Gastrocnemius medialis (tissue), 4 donors: ENCODE data around the gene GJA9.

Experiments
- POLR2A ChIP-seq, 2 donors: fragments of 450-650 bp; IDR thresholded peaks; one replicate each; pipeline ENCODE4 v1.6.1; 2017; ENCODE audit warnings: antibody characterized with exemption in 2 of 2, mild to moderate bottlenecking in 2 of 2, moderate library complexity in 2 of 2
- TF ChIP-seq, protein P1 (sequence below), 5 experiments: fragments of 450-650 bp in 3 of 5; fragments of 200-600 bp in 2 of 5; sonication (generic) in 2 of 5; IDR thresholded peaks in 4 of 5; conservative IDR thresholded peaks in 1 of 5; 1 replicate in 4 of 5; 2 replicates in 1 of 5; pipeline ENCODE4 v1.5.1; 2016 to 2019; ENCODE audit warnings: antibody characterized with exemption in 5 of 5, mild to moderate bottlenecking in 3 of 5, moderate library complexity in 3 of 5

DNA sequence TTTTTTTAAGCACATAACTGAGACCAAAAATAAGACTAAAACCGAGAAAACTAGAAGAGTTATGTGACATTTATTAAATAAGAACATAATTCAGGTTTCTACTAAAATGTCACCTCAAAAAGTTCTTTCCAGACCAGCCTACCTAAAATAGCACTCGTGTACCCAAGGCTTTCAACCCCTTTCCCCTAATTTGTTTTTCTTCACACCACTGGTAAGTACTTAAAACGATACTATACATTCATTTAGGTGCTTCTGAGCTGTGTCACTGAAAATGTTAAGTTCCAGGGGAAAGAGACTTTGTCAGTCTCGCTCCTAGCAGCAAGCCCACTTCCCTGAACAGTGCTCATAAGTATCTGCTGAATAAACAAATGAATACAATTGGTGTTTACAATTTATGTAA lies 28.6 kb downstream of the GJA9 start:
- TF ChIP-seq, protein P1, sequence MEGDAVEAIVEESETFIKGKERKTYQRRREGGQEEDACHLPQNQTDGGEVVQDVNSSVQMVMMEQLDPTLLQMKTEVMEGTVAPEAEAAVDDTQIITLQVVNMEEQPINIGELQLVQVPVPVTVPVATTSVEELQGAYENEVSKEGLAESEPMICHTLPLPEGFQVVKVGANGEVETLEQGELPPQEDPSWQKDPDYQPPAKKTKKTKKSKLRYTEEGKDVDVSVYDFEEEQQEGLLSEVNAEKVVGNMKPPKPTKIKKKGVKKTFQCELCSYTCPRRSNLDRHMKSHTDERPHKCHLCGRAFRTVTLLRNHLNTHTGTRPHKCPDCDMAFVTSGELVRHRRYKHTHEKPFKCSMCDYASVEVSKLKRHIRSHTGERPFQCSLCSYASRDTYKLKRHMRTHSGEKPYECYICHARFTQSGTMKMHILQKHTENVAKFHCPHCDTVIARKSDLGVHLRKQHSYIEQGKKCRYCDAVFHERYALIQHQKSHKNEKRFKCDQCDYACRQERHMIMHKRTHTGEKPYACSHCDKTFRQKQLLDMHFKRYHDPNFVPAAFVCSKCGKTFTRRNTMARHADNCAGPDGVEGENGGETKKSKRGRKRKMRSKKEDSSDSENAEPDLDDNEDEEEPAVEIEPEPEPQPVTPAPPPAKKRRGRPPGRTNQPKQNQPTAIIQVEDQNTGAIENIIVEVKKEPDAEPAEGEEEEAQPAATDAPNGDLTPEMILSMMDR (IDR thresholded peaks at IDR 0.05 in 4 of 5, conservative IDR thresholded peaks at IDR 0.05 in 1 of 5) = no peak
- no peak for TF ChIP-seq POLR2A (IDR thresholded peaks at IDR 0.05)
